KBM-7 (cell line): ENCODE measurements around the gene SDK1.
A peak's percentile ranks its signal among the peaks of the same experiment; 100 is the strongest.

Experiments
- DNase-seq: peaks from one replicate; pipeline ENCODE4 v3.0.0-alpha.2; 2015
- in situ Hi-C: fragments of 300-500 bp; cut with MboI; formaldehyde crosslinking; loops from 2 replicates; pipeline ENCODE4 v1.14.3; 2020; ENCODE audit warnings: low sequenced_read_pairs, low pct_unique_long_range_greater_than_20kb, mixed read lengths

Gene SDK1

GRCh38 chr7:3327099-3327498 lies 26.0 kb downstream of the SDK1 start:
- DNase-seq, result no peak
- in situ Hi-C loops, result no loop called here

DNA sequence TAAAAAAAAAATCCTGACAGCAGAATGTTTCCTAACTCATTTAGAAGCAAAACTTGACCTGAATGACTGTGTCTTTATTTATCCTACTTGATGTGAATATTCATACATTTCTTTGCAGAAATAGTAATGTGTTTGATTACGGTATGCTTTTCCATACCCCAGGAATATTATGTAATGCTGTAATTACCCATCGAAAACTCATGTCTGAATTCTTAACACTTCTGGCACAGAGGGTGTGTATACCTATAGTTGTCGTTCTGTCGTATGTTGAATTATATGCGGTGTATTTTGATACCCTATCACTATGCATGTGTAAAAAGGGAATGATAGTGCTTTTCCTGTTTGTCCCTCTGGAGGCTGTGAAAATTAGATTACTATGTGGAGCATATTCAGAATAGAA lies 26.6 kb downstream of the SDK1 start:
- in situ Hi-C loops, result no loop called here
- no peak for DNase-seq

DNA sequence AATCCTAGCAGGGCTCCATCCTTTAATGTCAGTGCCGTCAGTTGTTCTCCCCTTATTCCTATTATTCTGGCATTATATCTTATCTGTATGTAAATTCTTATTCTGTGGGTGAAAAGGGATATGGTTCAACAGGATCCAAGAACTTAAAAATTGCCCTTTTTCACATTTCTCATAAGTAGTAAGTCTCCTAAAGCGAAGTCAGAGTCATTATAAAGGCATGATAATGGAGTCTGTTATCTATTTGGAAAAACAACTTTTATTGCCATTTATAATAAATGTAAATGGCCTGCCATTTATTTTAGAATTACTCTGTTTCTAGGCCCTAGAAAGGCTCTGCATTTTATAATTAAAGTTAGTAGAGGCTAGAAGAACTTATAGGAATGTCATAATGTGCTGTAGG lies 31.3 kb downstream of the SDK1 start:
- no peak for DNase-seq
- in situ Hi-C loops, result no loop called here

DNA sequence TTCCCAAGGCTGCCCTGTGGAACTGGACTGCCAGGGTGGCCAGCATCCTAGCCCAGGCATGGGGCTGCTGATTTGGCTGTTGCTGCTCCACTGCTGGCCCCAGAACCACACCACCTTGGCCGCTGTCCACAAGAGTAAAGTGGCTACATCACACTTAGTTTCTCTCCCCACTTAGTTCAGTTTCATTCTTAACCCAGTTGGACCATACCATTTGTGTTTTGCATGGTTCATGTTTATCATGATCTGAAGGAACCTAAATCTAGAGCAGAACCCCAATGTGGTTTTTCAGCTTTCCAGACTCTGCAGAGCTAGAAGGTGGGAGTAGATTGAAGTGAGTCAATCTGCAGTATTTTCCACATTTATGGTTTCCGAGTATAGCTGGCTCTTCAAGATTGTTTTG lies 32.8 kb downstream of the SDK1 start:
- no peak for DNase-seq
- in situ Hi-C loops, result no loop called here

DNA sequence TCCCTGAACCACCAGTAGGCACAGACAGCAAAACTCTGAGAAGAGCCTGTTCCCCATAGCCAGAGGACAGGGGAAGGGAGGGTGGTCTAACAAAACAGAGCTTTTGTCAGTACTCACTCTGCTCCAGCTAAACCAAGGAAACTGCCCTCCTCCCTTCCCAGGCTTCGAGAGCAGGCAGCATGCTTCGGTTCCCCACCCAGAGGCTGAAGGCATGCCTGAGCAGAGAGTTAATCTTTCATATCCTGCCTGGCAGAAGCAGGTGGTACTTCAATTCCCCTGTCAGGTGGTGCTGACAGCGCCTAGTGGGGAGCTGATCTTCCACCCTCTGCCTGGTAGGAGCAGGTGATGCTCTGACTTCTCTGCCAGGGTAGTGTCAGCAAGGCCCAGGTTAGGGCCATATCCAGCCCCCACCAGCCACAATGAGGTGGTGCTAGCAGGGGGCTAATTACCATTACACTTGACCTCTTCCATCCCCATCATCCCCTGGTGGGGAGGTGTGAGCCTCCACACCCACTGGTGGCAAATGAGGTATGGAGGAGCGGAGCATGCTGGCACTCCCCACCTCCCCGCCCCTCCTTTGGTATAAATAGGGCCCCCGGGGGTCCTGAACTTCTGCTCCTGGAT lies 35.1 kb downstream of the SDK1 start:
- no peak for DNase-seq
- in situ Hi-C loops, result no loop called here

GRCh38 chr7:3338161-3338560 lies 37.1 kb downstream of the SDK1 start:
- in situ Hi-C loops, result no loop called here
- DNase-seq, result no peak

- in situ Hi-C loops, result no loop called here
These were observed 44.8 kb downstream of the SDK1 start for GRCh38 chr7:3345699-3346481.

GRCh38 chr7:3349126-3349525 lies 48.1 kb downstream of the SDK1 start:
- DNase-seq, result no peak
- in situ Hi-C loops, result no loop called here

More at GRCh38 chr7:3345699-3346481, 44.8 kb downstream of the SDK1 start:
- no peak for DNase-seq

DNA sequence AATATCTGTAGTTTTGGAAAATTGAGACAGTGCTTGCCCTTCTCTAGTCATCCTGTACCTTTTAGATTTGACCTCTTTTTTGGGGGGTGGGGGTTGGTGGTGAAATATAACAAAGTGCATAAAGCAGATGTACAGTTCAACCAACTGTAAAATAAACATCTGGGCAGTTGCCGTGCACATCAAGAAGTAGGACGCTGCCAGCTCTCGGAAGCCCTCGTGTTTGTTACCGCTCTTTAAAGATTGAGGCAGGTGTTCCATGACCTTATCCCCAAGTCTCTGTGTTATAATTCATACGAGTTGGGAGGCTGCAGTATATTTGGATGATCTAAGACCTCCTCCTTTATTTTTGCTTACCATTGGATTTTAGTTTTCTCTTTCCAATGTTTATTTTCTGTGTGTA lies 55.1 kb downstream of the SDK1 start:
- no peak for DNase-seq

DNA sequence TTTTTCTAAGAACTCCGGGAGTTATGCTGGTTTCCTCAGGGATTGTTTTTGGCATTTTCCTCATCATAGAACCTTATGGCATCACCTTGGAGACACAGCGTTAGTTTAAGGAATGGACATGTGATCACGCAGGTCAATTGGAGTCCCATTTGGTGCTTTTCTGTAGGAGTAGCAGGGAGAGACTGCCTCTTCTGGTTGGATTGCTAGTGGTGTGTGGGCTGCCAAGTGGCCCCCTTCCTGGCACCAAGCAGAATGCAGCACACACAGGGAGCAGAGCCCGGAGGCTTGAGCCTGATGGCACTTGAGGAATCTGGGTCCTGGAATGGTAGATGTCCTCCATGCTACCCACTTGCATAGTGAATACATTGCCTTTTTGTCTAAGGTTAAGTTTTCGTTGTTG lies 57.9 kb downstream of the SDK1 start:
- no peak for DNase-seq
- in situ Hi-C loops, result no loop called here

More for the DNA sequence above, 55.1 kb downstream of the SDK1 start:
- in situ Hi-C loops, result no loop called here

DNA sequence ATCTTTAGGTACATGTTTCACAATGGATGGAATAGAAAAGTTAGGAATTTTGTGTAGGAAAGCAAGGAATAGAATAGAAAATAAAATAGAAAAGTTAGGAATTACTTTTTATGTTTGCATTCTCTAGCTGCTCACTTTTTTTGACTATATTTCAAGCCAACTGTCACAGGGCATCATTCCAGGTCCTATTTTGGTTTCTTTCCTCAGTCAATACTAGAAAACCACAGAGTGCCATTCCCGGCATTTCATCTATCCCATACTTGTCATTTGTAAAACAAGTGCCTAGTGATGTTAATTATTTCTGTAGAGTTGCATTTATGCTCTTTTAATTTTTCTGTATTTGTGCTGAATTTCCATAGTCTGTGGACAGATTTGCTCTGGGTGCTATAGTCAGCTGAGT lies 66.2 kb downstream of the SDK1 start:
- in situ Hi-C loops, result no loop called here
- no peak for DNase-seq

- in situ Hi-C loops, result no loop called here
- DNase-seq, result no peak
These were observed 69.2 kb downstream of the SDK1 start for GRCh38 chr7:3370068-3370830.

DNA sequence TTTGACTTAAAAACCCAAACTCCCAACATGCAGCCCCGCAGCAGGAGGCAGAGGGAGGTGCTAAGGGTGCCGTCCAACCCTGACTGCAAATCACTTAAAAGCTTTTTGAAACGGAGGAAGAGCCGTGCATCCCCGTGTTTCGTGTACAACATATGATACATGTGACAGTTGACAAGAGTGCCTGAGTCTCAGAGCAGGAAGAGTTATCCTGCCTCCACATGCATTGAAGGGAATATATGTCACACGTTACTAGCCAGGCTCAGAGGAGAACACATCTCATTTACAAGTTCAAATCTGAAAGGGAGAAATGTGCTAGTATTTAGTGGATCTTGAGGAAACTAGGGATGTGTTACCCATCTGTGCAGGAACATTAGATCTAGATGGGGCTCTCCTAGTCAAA lies 69.9 kb downstream of the SDK1 start:
- in situ Hi-C loops, result no loop called here
- DNase-seq, result no peak

DNA sequence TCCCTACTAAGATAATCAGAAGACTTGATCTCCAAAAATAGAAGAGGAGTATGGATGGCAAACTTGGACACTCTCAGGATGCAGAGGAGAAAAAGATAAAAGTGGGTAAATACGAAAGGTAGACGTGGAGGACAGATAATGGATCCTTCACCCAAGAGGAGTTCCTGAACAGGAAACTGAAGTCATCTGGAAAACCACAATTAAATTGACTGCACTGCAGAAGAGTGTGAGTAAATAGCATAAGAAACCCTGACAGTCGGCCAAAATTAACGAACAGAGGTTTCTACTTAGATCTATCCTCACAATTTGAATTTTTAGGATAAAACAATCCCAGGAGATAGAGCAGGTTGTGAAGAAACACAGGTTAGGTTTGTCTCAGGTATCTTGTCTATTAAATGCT lies 70.5 kb downstream of the SDK1 start:
- in situ Hi-C loops, result no loop called here
- DNase-seq, result peak; percentile 9

DNA sequence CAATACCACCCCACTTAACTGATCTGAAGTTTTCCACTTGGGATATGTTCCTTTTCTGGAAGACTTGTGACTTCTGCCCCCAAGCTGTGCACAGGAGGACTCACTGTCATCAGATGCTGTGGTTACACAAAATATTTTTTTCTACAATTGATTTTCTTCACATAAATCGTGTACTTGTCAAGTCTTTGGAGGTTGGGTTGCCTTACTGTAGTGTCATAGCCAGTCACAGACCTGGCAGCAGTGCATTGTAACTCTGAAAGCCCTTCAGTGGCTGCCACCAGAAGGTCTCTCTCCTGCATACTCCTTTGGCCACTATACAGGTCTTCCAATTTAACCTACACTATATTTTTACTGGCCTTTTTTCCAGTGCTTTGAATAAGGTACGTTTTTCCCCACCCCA lies 73.2 kb downstream of the SDK1 start:
- in situ Hi-C loops, result no loop called here
- DNase-seq, result no peak

GRCh38 chr7:3378390-3379150 lies 77.5 kb downstream of the SDK1 start:
- no peak for DNase-seq
- in situ Hi-C loops, result no loop called here

DNA sequence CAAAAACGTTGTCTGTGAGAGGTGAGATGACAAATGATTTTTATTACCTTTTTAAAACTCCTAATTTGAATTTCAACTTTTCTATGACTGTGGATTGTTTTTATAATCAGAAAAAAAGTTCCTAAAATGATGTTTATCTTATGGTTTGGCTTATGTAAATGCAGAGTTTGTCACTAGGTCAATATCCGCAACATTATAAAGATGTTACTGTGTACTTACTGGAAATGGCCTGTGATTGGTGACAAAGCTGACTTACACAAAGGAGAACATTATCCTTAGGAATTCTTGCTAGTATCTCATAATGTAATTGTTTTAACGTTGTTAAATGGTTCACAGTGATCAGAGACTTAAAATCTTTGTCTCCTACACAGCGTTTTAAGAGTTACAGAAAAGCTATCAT lies 79.0 kb downstream of the SDK1 start:
- in situ Hi-C loops, result no loop called here

GRCh38 chr7:3380886-3381685 lies 80.0 kb downstream of the SDK1 start:
- in situ Hi-C loops, result no loop called here

More for the DNA sequence above, 79.0 kb downstream of the SDK1 start:
- DNase-seq, result no peak

More at GRCh38 chr7:3380886-3381685, 80.0 kb downstream of the SDK1 start:
- no peak for DNase-seq
